ENCODE results near the gene SELENON. TPM values are rescaled to one million over a fixed set of nuclear protein-coding genes. Genes with fewer than 3 reads are reported as not detected.

SELENON gene
- total RNA-seq, 8 experiments from 2014 or later = 10.5 to 56.7 (median 21.3) TPM

GRCh38 chr1:25816112-25816718, 16.2 kb downstream of the SELENON start:
- in situ Hi-C loops (cut with MboI; ENCODE audit: low pct_unique_long_range_greater_than_20kb in 2 of 9, low sequenced_read_pairs in 9 of 9, unreplicated experiment in 9 of 9) = loop anchor here in 4 of 9 experiments (25.0 kb wide), 2 partner anchors 204 to 579 kb away; partner anchors contain the start of genes MAN1C1 (in 2 of the 4), RSRP1 (in 2 of the 4) and SYF2 (in 2 of the 4)
- H3K27ac ChIP-seq = no peak overlapping the region
- H3K4me3 ChIP-seq = no peak overlapping the region
- ATAC-seq (replicated peaks in 6 of 8) = no peak
- H3K4me1 ChIP-seq (replicated peaks in 1 of 2) = peaks cover 8 to 10% of the 10 kb centered on the region in 2 donors
- WGBS, 10 experiments = 40 to 97% (median 85%) methylated on average over 1 to 14 of the region's 15 CpGs; no CpG with 5 or more reads in 3 of the 10 experiments

GRCh38 chr1:25817840-25818501, 18.0 kb downstream of the SELENON start:
- no peak for ATAC-seq (replicated peaks in 6 of 8)
- Histone ChIP-seq H3K27ac (no peak overlapping the region), H3K4me1 (replicated peaks in 1 of 2) (peaks cover 14 to 16% of the 10 kb centered on the region in 2 donors), H3K4me3 (no peak overlapping the region)
- in situ Hi-C loops (cut with MboI; ENCODE audit: low pct_unique_long_range_greater_than_20kb in 2 of 9, low sequenced_read_pairs in 9 of 9, unreplicated experiment in 9 of 9) = loop anchor here in 4 of 9 experiments (25.0 kb wide), 2 partner anchors 206 to 581 kb away; partner anchors contain the start of genes MAN1C1 (in 2 of the 4), RSRP1 (in 2 of the 4) and SYF2 (in 2 of the 4)
- WGBS, 10 experiments = 52 to 80% (median 61%) methylated on average over 1 to 7 of the region's 8 CpGs; no CpG with 5 or more reads in 4 of the 10 experiments

GRCh38 chr1:25818569-25818968, 18.6 kb downstream of the SELENON start:
- in situ Hi-C loops (cut with MboI; ENCODE audit: low pct_unique_long_range_greater_than_20kb in 2 of 9, low sequenced_read_pairs in 9 of 9, unreplicated experiment in 9 of 9) = loop anchor here in 4 of 9 experiments (25.0 kb wide), 2 partner anchors 206 to 581 kb away; partner anchors contain the start of genes MAN1C1 (in 2 of the 4), RSRP1 (in 2 of the 4) and SYF2 (in 2 of the 4)
- peak overlapping the region; percentile 62 to 99 (median 64) for H3K4me3 ChIP-seq
- ATAC-seq (replicated peaks in 6 of 8) = no peak
- peak overlapping the region in 1 of 2 donors; percentile 90 for H3K27ac ChIP-seq
- WGBS, 10 experiments = 0 to 88% (median 80%) methylated on average over 1 to 6 of the region's 6 CpGs; no CpG with 5 or more reads in 2 of the 10 experiments
- peaks cover 14 to 16% of the 10 kb centered on the region in 2 donors for H3K4me1 ChIP-seq (replicated peaks in 1 of 2)

GRCh38 chr1:25819491-25820246, 19.7 kb downstream of the SELENON start, which contains the start of gene MTFR1L:
Gene MTFR1L, plus strand, starts transcription at chr1:25819954. Its CDS starts 3,151 bp downstream, at chr1:25823105.
- WGBS, 10 experiments = 0 to 13% (median 1%) methylated on average over 1 to 15 of the region's 64 CpGs; no CpG with 5 or more reads in 3 of the 10 experiments
- peaks cover 14 to 16% of the 10 kb centered on the region in 2 donors for H3K4me1 ChIP-seq (replicated peaks in 1 of 2)
- peak; percentile 73 to 93 (median 89) for ATAC-seq (replicated peaks in 6 of 8)
- peak within 1 kb of the TSS; percentile 85 to 90 for H3K27ac ChIP-seq
- in situ Hi-C loops (cut with MboI; ENCODE audit: low pct_unique_long_range_greater_than_20kb in 2 of 9, low sequenced_read_pairs in 9 of 9, unreplicated experiment in 9 of 9) = loop anchor here in 4 of 9 experiments (25.0 kb wide), 2 partner anchors 207 to 582 kb away; partner anchors contain the start of genes MAN1C1 (in 2 of the 4), RSRP1 (in 2 of the 4) and SYF2 (in 2 of the 4)
- peak within 1 kb of the TSS; percentile 62 to 99 (median 64) for H3K4me3 ChIP-seq

- in situ Hi-C loops (cut with MboI; ENCODE audit: low pct_unique_long_range_greater_than_20kb in 2 of 9, low sequenced_read_pairs in 9 of 9, unreplicated experiment in 9 of 9) = loop anchor here in 4 of 9 experiments (25.0 kb wide), 2 partner anchors 208 to 583 kb away; partner anchors contain the start of genes MAN1C1 (in 2 of the 4), RSRP1 (in 2 of the 4) and SYF2 (in 2 of the 4)
- H3K4me3 ChIP-seq = peak overlapping the region; percentile 62 to 99 (median 64)
- H3K4me1 ChIP-seq (replicated peaks in 1 of 2) = peaks cover 14 to 16% of the 10 kb centered on the region in 2 donors
- H3K27ac ChIP-seq = peak overlapping the region; percentile 85 to 90
- ATAC-seq (replicated peaks in 6 of 8) = peak; percentile 51 to 64 (median 58)
- 0 to 20% (median 1%) methylated on average over 1 to 38 of the region's 67 CpGs; no CpG with 5 or more reads in 3 of the 10 experiments for WGBS, 10 experiments
These were observed 20.5 kb downstream of the SELENON start for GRCh38 chr1:25820247-25821111.

GRCh38 chr1:25821112-25821476, 21.1 kb downstream of the SELENON start:
- in situ Hi-C loops (cut with MboI; ENCODE audit: low pct_unique_long_range_greater_than_20kb in 2 of 9, low sequenced_read_pairs in 9 of 9, unreplicated experiment in 9 of 9) = loop anchor here in 4 of 9 experiments (25.0 kb wide), 2 partner anchors 209 to 584 kb away; partner anchors contain the start of genes MAN1C1 (in 2 of the 4), RSRP1 (in 2 of the 4) and SYF2 (in 2 of the 4)
- peak overlapping the region; percentile 62 to 99 (median 64) for H3K4me3 ChIP-seq
- H3K4me1 ChIP-seq (replicated peaks in 1 of 2) = peaks cover 14 to 16% of the 10 kb centered on the region in 2 donors
- no peak for ATAC-seq (replicated peaks in 6 of 8)
- 11 to 61% (median 22%) methylated on average over 1 to 10 of the region's 10 CpGs; no CpG with 5 or more reads in 2 of the 10 experiments for WGBS, 10 experiments
- H3K27ac ChIP-seq = peak overlapping the region; percentile 85 to 90

- no peak overlapping the region for H3K27ac ChIP-seq
- WGBS, 10 experiments = 54 to 89% (median 78%) methylated on average over 1 to 5 of the region's 5 CpGs; no CpG with 5 or more reads in 2 of the 10 experiments
- in situ Hi-C loops (cut with MboI; ENCODE audit: low pct_unique_long_range_greater_than_20kb in 2 of 9, low sequenced_read_pairs in 9 of 9, unreplicated experiment in 9 of 9) = loop anchor here in 4 of 9 experiments (25.0 kb wide), 2 partner anchors 209 to 584 kb away; partner anchors contain the start of genes MAN1C1 (in 2 of the 4), RSRP1 (in 2 of the 4) and SYF2 (in 2 of the 4)
- H3K4me3 ChIP-seq = peak overlapping the region in 2 of 5 donors; percentile 62 to 64
- ATAC-seq (replicated peaks in 6 of 8) = no peak
- H3K4me1 ChIP-seq (replicated peaks in 1 of 2) = peaks cover 14 to 16% of the 10 kb centered on the region in 2 donors
These were observed 21.7 kb downstream of the SELENON start for GRCh38 chr1:25821630-25822091.

GRCh38 chr1:25825605-25826004, 25.6 kb downstream of the SELENON start:
- ATAC-seq (replicated peaks in 6 of 8) = no peak
- Histone ChIP-seq H3K4me1 (replicated peaks in 1 of 2) (peaks cover 8% of the 10 kb centered on the region in 2 donors), H3K4me3 (no peak overlapping the region), H3K27ac (no peak overlapping the region)
- in situ Hi-C loops (cut with MboI; ENCODE audit: low pct_unique_long_range_greater_than_20kb in 2 of 9, low sequenced_read_pairs in 9 of 9, unreplicated experiment in 9 of 9) = no loop called here
- 60 to 100% (median 90%) methylated on average over 1 to 2 of the region's 2 CpGs; no CpG with 5 or more reads in 4 of the 10 experiments for WGBS, 10 experiments

- Histone ChIP-seq H3K4me1 (replicated peaks in 1 of 2) (peaks cover 2% of the 10 kb centered on the region in 2 donors), H3K4me3 (no peak overlapping the region), H3K27ac (no peak overlapping the region)
- in situ Hi-C loops (cut with MboI; ENCODE audit: low pct_unique_long_range_greater_than_20kb in 2 of 9, low sequenced_read_pairs in 9 of 9, unreplicated experiment in 9 of 9) = no loop called here
- WGBS, 10 experiments = 94 to 100% (median 100%) methylated on average over 1 to 10 of the region's 10 CpGs; no CpG with 5 or more reads in 5 of the 10 experiments
- no peak for ATAC-seq (replicated peaks in 6 of 8)
These were observed 26.6 kb downstream of the SELENON start for GRCh38 chr1:25826571-25826970.

GRCh38 chr1:25828491-25828890, 28.5 kb downstream of the SELENON start:
- 67 to 100% (median 90%) methylated on average over 1 to 2 of the region's 3 CpGs; no CpG with 5 or more reads in 4 of the 10 experiments for WGBS, 10 experiments
- in situ Hi-C loops (cut with MboI; ENCODE audit: low pct_unique_long_range_greater_than_20kb in 2 of 9, low sequenced_read_pairs in 9 of 9, unreplicated experiment in 9 of 9) = no loop called here
- ATAC-seq (replicated peaks in 6 of 8) = no peak
- Histone ChIP-seq H3K27ac (no peak overlapping the region), H3K4me3 (no peak overlapping the region), H3K4me1 (replicated peaks in 1 of 2) (no peaks in the 10 kb centered on the region)

GRCh38 chr1:25829046-25829445, 29.1 kb downstream of the SELENON start:
- WGBS, 10 experiments = 73 to 83% methylated on average over 1 of the region's 1 CpG; no CpG with 5 or more reads in 8 of the 10 experiments
- no peak for ATAC-seq (replicated peaks in 6 of 8)
- no peak overlapping the region for H3K4me3 ChIP-seq
- H3K4me1 ChIP-seq (replicated peaks in 1 of 2) = no peaks in the 10 kb centered on the region
- no peak overlapping the region for H3K27ac ChIP-seq
- in situ Hi-C loops (cut with MboI; ENCODE audit: low pct_unique_long_range_greater_than_20kb in 2 of 9, low sequenced_read_pairs in 9 of 9, unreplicated experiment in 9 of 9) = no loop called here

All from motor neuron (in vitro differentiated cells).